H1 (cell line): ENCODE data around the gene PTPRT.

Source experiments
- POLR2A ChIP-seq, 2 experiments: IDR thresholded peaks; 1 replicate in 1 of 2; 2 replicates in 1 of 2; pipeline ENCODE4 v1.6.1; 2011; ENCODE audit warnings: low read depth in 2 of 2, low read length in 2 of 2, mild to moderate bottlenecking in 2 of 2; ENCODE audit errors: control extremely low read depth in 1 of 2
- POLR2AphosphoS5 ChIP-seq: IDR thresholded peaks from 2 replicates; pipeline ENCODE4 v1.6.1; 2011; ENCODE audit warnings: low read depth, low read length
- SIN3A ChIP-seq, 2 experiments: IDR thresholded peaks in 1 of 2; conservative IDR thresholded peaks in 1 of 2; 2 replicates each; pipeline ENCODE4 v1.6.1; 2011 to 2012; ENCODE audit warnings: low read length in 2 of 2, improper control_type of control experiment in 1 of 2, low read depth in 1 of 2, mild to moderate bottlenecking in 1 of 2
- TCF12 ChIP-seq: IDR thresholded peaks from 2 replicates; pipeline ENCODE4 v1.6.1; 2011; ENCODE audit warnings: low read depth, mild to moderate bottlenecking, low read length

DNA sequence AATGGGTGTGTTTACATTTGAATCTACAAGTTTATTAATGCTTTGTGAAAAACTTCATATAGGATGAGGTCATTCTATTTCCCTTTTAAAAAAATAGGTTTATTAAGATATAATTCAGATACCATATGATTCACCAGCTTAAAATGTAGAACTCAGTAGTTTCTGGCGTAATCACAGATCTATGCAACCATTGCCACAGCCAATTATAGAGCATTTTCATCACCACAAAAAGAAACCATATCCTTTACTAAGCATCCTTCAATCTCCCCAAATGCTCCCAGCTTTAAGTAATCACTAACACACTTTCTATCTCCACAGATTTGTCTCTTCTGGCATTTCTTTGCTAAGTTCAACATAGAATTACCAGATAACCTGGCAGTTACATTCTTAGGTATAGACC lies 137.2 kb downstream of the PTPRT start:
- no peak for TF ChIP-seq POLR2AphosphoS5
- TF ChIP-seq TCF12, result no peak
- no peak for TF ChIP-seq SIN3A (conservative IDR thresholded peaks at IDR 0.05 in 1 of 2, IDR thresholded peaks at IDR 0.05 in 1 of 2; ENCODE audit: low read depth in 1 of 2, low read length in 2 of 2)
- TF ChIP-seq POLR2A (IDR thresholded peaks at IDR 0.05; ENCODE audit: control extremely low read depth in 1 of 2, low read depth in 2 of 2, low read length in 2 of 2), result no peak
